NCI-H2227 (cell line): ENCODE measurements around the gene GK.
"Not testable (repeated sequence)": the region's sequence is repeated elsewhere in the genome, so short reads cannot be mapped to it uniquely, and the experiment has no call there.

ENCODE experiments used
- DNase-seq: peaks from one replicate; lab custom pipeline; 2025; ENCODE audit not compliant: unreplicated experiment; lab: John Stamatoyannopoulos, UW

GK gene

DNA sequence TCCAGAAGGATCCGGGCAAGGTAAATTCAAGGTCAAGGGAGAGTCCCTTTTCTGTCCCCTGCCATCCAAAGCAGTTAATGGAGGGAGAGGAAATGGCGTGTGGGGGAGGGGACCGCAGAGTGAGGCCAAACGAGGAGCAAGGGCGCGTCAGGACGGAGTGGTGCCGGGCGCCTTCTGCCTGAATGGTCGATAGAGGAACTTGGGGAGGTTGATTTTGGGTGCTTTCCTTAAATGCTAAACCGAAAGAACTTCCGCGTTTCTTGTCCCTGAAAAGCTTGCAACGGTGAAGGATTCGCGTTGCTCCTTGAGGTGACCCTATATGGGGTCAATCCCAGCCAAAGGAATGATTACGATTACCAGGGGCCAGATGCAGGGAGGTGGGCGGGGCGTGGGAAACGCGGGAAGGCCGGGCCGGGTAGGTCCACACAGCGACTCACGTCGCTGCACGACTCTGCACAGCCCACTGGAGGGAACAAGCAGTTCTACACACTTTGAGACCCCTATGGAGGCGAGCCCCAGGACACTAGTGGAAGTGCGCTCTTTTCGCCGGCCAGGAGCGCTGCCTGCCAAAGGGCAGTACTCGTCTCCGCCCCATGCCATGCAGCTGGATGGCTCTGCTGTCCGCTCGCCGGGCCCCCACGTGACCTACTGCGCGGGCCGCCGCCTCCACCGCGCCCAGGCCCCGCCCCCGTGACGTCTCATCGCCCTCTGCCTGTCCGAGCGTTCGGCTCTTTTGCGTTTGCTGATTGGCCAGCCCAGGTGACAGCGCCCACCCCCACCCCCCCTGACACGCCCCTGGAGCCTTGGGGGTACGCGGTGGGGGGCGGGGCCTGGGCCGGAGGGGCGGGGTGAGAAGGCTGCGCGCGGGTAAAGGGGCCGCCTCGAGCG lies 452 bp upstream of the GK start:
- DNase-seq = peak; percentile 96

DNA sequence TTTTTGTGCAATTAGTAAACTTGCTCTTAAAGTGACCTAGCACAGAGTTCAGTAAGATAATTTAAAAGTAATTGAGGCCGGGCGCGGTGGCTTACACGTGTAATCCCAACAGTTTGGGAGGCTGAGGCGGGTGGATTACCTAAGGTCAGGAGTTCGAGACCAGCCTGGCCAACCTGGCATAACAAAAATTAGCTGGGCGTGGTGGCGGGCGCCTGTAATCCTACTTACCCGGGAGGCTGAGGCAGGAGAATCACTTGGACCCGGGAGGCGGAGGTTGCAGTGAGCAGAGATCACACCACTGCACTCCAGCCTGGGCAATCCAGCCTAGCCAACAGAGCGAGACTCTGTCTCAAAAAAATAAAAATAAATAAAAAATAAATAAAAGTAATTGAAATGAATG lies 1.2 kb downstream of the GK start:
- DNase-seq = not testable (repeated sequence)

DNA sequence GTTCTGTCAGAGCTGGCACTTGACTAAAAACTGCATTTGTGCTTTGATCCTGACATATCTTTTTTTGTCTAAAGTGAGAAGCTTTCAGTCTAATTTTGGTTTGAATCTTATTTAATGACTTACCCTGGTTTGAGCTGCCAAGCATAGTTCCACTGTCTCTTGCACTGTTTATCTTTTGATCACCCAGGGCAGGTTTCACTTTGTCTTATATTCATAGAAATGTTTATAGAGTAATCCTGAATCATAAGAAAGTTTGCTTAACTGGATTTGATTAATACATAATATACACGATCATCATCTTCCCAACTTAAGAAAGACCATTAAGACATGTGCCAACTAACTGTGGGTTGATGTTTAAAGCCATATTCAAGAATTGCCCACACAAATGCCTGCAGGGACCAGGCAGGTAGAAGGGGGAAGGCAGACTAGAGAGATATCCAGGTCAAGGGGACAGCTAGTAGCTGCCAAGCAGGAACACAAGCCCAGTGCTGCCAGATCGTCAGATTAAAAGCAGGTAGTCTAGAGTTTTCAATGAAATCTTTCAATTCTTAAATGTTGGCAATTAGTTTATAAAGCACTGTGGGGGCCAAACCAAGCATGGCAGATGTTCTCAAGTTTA lies 1.9 kb downstream of the GK start:
- DNase-seq = no peak

DNA sequence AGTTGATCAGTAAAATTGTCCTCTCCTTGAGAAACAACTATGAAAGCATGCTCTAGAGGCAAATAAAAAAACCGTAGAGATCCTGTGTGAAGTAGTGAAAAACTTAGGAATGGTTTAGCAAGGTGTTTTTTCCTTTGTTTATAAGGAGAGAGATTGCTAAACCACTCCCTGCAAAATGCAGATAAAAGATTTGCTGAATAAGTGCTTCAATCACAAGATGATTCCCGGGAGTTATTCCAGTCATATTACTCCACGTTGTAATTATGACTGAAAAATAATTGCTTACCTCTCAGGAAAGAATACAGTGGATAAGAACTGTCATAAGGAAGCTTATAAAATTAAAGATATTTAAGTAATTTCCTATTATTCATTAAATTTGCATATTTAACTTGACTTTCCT lies 2.8 kb downstream of the GK start:
- DNase-seq = no peak

DNA sequence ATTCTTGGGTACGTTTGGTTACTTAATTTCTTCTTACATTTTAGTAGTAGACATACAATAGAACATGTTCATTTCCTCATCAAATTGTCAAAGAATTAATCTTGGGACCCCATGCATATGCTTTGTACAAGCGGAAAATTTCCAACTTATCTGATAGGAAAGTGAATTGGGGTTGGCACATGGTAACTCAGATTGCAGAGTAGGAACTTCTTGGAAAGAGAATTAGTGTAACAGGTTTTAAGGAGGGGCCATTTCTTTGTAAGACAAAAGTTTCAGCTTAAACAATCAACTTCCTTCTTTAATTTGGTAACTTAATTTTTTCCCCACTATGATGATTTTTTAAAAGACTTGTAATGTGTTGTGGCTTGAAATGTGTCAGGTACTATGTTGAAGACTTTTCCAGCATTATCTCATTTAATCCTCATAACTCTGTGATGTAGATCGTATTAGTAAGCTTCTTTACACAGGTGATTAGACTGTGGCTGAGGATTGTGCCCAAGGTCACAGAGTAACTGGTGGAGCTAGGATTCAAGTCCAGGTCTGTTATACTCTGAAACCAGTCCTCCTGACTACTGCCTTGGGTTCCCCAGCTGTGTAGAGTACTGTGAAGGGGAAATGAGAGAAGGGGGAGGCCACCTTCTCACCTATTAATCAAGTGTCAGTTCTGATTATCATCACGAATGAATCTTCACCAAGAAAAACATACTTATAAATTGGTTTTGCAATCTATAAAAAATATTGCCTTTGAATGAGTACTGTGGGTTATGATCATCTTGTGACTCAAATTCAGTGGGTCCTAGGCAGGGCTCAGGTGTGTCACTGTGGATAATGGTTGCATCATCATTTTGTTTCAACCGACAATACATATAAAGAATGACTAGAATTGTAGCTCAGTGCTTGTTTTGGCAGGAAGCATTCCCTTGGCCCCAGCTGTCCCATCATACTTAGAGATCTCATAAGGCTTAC lies 4.3 kb downstream of the GK start:
- DNase-seq = no peak

DNA sequence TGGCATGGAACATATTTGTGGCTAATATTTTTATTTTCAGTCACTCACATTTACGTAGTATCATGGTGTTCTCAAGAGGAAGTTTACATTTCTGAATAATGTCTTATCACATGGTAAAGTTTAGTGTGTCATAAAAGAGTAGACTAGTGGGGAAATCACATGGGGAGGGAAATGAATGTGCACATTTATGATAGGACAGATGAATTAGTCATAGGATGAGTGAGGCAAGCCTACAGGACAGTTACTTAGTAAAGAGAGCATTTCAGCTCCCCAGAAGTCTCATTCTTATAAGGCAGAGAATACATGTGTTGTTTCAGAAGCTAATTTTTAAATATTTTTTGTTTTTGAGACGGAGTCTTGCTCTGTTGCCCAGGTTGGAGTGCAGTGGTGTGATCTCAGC lies 6.2 kb downstream of the GK start:
- DNase-seq = no peak

DNA sequence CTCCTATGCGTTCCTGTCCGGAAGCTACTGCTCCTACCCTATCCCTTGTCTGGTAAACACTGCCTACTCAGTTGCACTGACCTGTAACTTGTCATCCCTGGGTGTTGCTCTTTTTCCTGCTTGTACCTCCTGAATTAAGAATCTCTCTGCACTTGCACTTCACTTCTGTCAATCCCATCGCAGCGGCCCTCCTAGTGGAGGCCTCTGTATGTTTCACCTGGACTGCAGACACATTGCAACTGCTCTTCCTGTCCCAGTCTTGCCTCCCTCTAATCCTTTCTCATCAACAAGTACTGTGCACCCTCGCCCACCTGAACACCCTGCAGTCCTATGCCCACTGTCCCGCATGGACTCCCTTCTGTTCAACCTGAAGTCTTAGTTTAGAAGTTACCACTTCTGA lies 8.0 kb downstream of the GK start:
- no peak for DNase-seq

DNA sequence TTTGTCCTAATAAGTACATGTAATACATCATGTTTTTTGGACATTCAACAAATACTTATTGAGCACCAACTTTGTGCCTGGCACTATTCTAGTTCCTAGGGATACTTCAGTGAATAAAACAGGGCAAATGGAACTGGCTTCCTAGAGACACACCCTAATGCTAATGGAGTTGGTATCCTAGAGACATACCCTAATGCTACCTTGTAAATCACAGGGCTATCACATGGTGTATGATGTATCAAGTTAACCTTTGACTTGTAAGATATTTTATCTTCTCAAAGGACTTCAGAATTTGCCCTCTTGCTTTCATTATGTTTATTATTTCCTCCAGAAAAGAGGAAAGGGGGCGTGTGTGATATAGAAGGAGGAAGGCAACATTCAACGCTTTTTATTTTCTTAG lies 10.1 kb downstream of the GK start:
- DNase-seq = no peak

DNA sequence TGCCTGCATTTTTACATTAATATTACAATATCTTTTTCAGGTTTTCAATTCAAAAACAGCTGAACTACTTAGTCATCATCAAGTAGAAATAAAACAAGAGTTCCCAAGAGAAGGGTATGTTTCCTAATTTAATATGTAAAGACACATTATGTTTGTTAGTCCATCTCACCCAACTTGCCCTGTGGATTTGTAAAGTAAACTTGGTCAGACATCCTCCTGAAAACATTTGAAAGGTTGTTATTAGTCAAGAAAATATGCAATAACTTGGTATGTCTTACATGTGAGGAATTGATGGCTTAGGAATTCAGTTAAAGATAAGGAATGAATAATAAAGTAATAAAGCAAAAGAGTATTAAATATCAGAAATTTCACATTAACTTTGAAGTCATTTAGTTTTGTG lies 12.2 kb downstream of the GK start:
- no peak for DNase-seq

DNA sequence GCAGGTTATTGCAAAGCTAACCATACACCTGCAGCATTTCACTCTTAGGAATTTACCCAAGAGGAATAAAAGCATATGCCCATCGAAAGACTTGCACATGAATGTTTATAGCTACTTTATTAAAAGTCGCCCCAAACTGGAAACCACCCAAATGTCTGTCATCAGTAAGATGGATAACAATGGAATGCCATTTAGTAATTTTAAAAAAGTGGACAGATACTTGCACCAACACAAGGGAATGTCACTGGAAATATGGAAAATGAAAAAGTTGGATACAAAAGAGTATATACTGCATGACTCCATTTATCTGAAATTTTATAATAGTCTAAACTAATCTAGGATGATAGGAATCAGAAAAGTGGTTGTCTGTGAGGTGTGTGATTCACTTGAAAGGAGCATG lies 12.9 kb downstream of the GK start:
- no peak for DNase-seq

DNA sequence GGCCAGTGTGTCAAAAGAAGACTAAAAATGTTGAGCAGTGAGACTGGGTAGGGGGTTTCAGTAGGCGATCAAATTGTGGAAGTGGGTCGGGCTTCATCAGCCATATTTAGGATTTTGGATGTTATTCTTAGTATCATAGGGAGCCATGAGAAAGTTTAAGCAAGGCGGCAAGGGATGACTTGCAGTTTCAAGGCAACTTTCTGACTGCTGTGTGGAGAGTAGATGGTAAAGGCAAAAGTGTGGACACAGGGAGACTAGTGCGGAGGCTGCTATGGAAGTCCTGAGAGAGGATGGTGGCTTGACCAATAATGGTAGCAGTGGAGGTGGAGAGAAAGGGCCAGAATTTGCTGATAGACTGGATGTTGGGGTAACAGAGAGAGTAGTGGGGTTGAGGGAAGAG lies 15.4 kb downstream of the GK start:
- DNase-seq = no peak

DNA sequence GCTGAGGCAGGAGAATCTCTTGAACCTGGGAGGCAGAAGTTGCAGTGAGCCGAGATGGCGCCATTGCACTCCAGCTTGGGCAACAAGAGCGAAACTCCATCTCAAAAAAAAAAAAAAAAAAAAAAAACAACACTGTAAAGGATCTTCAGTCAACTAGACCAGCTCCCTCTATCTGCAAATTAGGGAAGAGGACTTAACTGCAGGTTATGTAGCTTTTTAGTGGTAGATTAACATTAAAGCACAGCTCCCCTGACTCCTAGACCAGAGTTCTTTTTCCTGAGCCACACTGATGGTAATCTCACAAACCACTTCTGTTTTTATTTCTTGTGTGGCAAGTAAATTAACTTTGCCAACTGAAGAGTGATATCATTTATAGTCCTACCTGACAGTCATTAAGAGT lies 18.0 kb downstream of the GK start:
- not testable (repeated sequence) for DNase-seq

DNA sequence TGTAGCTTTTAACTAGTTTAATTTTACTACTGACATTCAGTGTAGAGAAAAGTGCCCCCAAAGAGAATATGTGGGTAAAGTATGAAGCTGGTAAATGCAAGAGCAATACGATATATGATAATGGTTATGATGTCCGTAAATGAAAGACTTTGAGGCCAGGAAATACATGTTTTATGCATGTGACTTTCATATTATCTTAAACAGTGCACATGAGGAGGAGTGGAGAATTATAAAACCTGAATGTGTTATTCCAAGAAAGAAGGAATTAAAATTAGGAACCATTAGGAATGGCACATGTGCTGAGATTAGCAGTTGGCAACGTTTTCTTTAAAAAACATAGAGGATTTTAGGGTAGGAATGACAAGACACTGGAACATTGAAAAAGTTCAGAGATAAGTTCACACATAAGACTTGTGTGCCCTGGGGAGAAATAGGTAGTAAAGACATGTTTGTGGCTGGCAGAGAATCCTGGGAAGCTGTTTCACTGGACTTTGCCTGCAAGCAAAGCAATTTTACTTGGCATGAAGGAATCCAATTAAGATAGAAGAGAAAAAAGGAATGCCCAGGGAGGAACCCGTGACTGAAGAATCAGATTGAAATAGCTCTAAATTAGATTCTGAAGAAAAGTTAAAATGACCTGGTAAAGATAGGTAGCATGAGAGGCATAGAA lies 20.0 kb downstream of the GK start:
- DNase-seq = no peak

DNA sequence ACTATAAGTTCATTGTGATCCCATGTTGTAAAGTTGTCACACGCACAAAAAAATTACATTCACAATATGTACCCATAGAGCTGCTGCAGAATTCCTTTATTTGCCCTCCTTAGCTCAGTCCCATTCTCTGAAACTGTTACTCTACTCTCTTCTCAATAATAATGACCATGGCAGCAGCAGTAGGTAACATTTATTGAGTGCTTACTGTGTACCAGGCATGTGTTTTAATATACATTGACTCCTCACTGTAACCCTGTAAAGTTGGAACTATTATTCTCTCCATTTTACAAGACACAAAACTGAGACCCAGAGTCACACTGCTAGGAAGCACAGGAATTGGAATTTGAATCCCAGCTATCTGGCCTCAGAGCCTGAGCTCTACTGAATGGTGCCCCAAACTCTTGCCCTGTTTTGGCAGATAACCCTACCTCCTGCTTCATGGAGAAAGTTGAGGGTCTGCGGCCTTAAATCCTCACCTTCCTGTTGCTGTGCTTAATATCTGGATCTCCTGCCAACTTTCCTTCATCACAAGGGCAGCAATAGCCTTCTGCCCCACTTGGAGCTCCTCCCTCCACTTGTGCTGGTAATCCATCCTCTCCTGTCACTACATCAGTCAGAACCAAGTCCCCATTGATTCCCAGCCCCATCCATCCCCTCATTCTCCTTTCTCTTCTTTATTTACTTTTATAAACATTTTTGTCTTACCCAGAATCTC lies 20.8 kb downstream of the GK start:
- no peak for DNase-seq

DNA sequence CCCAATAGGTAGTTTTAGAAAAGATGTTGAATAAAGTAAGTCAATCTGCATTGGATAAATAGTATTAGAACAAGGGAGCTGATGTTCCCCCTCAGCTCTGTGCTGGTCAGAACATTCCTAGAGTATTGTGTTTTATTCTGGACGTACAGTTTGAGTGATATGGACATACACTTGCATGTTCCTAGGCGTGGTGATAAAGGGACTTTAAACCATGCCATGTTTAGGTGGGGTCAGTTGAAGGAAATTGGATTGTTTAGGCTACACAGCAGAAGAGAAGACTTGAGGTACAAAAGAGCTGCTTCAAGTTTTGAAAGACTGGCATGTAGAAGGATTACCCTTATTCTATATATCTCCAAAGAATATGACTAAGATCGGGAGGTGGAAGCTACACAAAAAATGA lies 21.6 kb downstream of the GK start:
- DNase-seq = no peak

DNA sequence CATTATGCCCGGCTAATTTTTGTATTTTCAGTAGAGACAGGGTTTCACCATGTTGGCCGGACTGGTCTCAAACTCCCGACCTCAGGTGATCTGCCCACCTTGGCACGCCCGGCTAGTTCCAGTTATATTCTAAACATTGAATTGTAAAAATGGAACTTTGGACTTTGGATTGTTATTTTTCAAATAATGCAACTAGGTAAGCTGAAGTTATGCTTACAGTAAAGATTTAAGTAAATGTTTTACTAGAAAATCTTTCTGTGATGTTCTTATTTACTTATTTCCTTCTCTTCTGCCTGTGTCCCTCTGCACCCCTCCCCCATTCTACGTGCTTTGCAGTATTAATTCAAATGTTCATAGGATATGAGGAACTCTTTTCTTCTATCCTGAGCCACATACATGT lies 26.1 kb downstream of the GK start:
- DNase-seq = no peak

DNA sequence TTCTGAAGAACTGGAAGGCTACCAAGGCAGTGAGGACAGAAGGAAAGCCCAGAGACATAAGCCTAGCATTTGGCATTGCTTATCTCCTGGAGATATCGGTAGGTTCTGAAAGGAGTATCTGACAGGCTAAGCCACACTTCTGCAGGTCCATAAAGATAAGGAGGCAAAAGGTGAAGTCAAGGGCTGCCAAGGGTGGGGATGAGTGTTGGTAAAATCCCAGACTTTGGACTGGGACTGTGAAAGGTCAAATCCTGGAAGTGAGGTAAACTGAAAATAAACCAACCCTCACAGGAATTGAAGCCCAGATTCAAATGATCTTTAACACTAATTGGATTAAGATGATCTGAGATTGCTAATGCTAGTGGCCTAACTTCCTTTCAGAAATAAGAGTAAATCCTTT lies 27.4 kb downstream of the GK start:
- no peak for DNase-seq

DNA sequence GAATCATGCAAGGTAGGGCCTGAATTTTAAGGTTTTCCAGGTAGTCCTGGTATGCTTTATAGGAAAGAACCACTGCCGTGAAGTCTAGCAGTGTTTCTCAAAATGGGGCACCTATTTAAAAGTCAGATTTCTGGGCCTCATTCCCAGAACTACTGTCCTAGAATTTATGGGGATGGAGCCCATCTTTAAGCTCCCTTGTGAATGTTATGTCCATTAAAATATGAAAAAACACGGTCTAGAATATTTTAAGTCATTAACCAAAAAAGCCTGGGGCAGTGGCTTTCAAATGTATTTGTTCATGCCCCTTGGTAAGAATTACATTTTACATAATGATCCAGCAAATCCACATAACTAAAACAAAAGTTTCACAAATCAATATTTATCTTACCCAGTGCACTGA lies 35.4 kb downstream of the GK start:
- no peak for DNase-seq

DNA sequence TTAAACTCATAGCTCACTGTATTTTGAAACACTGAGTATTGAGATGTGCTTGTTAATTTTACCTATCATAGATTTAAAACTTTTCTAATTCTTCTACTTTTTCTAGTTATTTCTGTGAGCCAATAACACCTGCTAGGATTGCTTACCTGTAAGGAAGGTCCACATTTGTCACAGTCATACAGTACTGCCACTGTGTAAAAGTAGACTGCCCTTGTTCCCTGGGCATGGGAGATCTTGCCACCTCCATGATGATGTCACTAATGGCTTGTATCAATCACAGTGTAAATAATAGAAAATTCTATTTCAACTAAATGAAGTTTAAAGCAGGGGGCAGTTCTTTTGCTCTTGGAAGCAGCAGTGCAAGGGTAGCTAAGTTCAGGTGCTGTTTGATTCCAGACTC lies 35.9 kb downstream of the GK start:
- no peak for DNase-seq

DNA sequence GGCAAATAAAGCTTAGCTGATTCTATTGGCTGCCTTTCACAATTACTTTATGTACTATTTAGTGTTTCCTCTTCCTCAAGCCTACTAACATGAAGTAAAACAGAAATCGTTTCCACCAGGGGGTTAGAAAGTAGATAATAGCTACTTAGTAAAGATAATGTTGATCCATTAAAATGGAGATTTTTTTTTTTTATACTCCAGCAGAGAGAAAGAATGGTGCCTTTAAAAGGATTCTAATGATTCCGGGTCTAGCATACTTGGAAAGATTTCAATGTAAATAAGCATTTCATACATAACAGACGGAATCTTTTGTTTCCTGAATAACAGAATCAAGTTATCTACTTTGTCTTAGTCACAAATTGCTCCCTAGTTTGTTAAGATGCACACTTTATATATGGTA lies 37.1 kb downstream of the GK start:
- no peak for DNase-seq
